Esophagus mucosa (tissue), 1 donor: ENCODE data around the gene CRTC1. TPM values are rescaled to one million over a fixed set of nuclear protein-coding genes. Genes with fewer than 3 reads are reported as not detected.

Experiments used
- ATAC-seq: fragments of 200-7000 bp; cut with Tn5 transposase; one replicate; pipeline ENCODE4 v1.9.1; 2020
- total RNA-seq: library from RNA; stranded (reverse); gene quantifications from one replicate; pipeline ENCODE4 v1.2.4, GENCODE V29; 2023
- donor health status: DM: yes; HTN: yes; CAD: no.

CRTC1 gene
- total RNA-seq, 1 donor from 2014 or later, result 4.0 TPM

DNA sequence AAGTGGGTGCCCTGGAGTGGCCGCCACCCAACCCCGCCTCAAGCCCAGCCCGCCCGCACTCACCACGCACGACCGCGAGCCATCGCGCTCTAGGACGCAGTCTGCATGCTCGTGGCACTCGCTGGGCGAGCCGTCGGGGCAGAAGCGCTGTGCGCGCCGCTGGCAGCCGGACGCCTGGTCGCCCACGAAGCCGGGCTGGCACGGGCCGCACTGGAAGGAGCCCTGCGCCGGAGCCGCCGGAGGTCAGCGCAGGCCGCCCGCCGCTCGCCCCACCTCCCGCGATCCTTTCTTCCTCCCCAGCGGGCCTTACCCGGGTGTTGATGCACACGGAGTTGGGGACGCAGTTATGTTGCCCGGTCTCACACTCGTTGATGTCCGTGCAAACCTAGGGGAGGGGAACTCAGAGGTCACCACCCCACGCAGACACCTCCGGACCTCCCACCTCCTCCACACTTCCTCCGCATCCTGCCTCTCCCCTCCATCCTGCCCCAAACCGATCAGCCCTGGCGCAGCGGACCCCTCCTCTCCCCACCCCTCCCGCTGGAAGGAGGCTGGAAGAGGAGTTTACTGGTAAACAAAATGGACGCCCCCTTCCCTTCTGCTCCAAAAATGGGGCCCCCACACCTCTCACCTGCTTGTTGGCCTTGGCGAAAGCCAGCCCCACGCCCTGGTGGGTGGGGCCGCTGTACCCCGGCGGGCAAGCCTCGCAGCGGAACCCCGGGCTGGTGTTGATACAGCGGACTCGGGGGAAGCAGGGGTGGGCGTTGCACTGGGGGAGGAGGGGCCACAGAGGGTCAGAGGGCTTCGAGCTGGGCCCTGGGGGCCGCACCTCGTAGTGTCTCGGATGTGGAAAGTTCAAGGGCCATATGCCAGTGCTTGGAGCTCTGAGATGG is 105.3 kb downstream of the CRTC1 start:
- ATAC-seq, result no peak

DNA sequence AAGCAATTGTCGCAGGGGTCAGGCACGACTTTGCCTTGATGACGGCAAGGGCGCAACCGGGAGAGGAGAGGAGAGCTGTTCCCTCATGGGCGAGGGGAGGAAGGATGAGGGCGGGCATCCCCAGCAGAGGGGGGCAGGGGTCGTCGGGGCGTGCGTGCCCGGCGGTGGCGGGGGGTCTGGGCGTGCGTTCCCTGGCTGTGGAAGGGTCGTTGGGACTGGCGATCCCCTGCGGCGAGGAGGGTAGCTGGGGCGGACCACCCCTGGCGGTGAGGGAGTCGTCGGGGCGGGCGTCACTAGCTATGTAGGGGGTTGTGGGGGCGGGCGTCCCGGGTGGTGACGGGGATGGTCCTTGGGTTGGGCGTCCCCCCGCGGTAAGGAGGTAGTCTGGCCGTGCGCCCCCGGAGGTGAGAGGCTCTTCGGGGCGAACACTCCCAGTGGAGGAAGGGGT is 106.0 kb downstream of the CRTC1 start:
- ATAC-seq, result no peak

DNA sequence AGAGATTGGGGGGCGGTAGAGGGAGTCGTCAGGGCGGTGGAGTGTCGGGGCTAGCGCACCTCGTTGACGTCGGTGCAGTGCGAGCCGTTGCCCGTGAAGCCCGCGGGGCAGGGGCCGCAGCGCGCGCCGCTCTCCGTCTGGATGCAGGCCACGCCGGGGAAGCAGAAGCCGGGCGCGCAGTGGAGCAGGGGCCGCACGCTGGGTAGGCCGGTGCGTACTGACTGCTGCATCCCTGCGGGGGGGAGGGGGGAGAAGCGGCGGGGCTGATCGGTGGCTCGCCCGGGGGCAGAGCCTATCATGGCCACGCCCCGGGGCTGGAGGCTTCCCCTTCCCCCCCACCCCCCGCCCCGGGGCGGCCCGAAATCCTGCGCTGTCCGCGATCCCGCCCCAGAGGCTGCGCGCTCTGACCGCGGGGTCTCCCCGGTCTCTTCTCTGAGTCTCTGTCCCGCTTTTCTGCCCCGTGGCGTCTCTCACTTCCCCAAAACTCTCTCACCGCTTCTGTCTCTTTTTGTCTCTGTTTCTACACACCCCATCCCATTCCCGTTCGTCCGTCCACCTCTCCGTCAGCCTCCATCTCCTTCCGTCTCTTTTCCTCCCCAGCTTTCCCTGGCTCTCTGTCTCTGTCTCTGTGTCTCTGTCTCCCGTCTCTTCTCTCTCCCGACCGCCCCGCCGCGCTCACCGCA is 106.5 kb downstream of the CRTC1 start:
- no peak for ATAC-seq

- ATAC-seq, result no peak
Observed at GRCh38 chr19:18790566-18791314, 107.3 kb downstream of the CRTC1 start, which contains the start of gene COMP. TSS of gene COMP (minus strand) at chr19:18791305. CDS start at chr19:18791269, 36 bp downstream.

DNA sequence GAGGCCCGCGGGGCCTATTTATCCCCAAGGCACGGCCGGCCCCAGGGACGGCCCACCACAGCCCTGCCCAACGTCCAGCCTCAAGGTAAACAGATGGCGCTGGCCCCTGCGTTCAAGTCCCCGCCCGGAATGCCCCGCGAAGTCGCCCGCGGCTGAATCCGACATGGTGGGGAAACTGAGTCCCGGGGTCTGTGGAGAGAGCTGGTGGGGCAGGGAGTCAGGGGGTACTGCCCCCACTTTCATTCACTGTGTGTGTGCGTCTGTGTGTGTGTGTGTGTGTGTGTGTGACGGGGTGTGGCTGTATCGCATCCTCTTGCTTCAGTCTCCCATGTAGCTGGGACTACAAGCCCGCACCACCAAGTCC is 107.8 kb downstream of the CRTC1 start:
- ATAC-seq, result no peak

DNA sequence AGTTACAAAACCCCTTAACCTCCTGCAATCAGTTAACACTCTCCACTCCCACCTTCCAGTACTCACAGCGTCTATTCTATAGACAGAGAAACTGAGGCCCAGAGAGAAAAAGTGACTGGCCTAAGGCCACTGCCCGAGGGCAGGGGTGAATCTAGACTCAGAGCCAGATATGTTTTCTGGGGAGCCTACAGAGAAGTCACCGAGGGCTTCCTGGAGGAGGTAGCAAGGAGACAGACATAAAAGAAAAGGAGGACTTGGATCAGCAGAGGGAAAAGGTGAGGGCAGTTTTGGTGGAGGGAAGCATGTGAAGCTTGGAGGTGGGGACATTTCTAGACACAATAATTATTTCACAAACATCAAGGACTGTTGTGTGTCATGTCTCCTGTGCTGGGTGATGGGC is 109.2 kb downstream of the CRTC1 start:
- no peak for ATAC-seq

- ATAC-seq, result no peak
Observed at GRCh38 chr19:18793144-18794028, 109.9 kb downstream of the CRTC1 start.

DNA sequence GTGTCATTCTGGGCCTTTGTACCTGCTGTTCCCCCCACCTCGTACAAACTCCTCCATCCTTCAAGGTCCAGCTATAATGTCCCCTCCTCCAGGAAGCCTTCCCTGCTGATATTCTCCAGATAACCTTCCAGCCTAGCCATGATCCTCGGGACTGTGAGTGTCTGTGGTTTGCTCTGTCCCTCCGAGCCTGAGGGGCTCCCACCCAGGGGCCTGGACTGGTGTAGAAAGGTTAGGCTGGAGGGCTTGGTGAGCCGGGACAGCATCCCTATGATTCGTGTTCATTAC is 110.5 kb downstream of the CRTC1 start:
- ATAC-seq, result no peak

DNA sequence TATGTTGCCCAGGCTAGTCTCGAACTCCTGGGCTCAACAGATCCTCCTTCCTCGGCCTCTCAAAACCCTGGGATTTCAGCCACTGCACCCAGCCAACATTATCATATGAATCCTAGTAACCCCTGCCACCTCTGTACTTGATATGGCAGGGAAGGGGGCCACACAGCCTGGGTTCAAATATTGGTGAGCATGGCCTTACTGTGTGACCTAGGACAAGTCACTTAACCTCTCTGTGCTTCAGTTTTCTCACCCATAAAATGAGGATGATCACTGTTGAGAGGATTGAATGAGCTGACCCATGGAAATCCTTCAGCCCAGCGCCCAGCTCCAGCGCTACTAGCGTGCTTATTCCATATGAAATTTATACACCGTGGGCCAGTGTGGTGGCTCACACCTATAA is 111.2 kb downstream of the CRTC1 start:
- ATAC-seq, result no peak

DNA sequence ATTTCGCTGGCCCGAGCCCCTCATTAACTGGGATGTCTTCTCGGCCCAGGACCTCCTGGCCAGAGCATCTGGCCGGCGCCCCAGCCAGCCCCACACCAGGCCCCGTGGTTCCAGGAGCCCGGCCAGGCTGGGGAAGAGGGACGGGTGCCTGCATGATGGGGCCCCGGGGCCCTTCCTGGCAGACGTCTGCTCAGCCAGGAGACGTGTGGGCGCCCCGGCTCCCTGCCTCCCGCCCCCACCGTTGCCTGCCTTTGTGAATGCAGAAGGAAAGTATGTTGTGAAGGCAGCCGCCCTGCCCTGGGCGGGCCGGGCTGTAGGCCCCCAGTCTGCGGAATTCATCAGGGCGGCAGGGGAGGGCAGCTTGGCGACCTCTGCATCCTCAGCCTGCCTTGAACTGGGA is 112.1 kb downstream of the CRTC1 start:
- no peak for ATAC-seq

- no peak for ATAC-seq
Observed at GRCh38 chr19:18796239-18796638, 112.8 kb downstream of the CRTC1 start.

- peak; percentile 64 for ATAC-seq
Observed at GRCh38 chr19:18798384-18799352, 115.2 kb downstream of the CRTC1 start.

DNA sequence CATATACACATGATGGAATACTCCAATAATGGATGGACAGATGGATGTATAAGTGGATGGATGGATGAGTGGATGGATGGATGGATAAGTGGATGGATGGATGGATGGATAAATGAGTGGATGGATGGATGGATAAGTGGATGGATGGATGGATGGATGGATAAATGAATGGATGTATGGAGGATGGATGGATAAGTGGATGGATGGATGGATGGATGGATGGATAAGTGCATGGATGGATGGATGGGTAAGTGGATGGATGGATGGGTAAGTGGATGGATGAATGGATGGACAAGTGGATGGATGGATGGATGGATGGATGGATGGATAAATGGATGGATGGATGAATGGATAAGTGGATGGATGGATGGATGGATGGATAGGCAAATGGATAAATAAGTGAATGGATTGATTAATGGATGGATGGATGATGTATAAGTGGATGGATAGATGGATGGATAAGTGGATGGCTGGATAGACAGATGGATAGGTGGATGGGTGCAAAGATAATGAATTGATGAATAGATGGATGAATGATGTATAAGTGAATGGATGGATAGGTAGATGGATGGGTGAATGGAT is 116.0 kb downstream of the CRTC1 start:
- ATAC-seq, result no peak

- ATAC-seq, result no peak
Observed at GRCh38 chr19:18800079-18800478, 116.6 kb downstream of the CRTC1 start.

GRCh38 chr19:18800636-18801035 is 117.2 kb downstream of the CRTC1 start:
- ATAC-seq, result no peak

DNA sequence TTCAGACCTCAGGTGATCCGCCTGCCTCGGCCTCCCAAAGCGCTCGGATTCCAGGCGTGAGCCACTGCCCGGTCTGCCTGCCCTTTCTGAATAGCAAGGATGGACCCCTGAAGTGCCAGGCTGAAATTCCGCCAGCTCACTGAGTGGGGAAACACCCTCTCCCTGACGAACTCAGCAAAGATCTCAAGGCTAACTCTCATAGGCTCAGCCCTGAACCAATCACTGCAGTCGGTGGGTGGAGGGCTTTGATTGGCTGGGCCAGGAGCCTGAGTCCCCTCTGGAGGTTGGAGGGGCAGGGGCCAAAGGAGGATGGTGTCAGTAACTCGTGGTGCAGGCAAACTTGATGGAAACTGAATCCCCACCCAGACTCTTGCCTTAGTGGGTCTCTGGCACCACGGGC is 118.9 kb downstream of the CRTC1 start:
- ATAC-seq, result no peak

DNA sequence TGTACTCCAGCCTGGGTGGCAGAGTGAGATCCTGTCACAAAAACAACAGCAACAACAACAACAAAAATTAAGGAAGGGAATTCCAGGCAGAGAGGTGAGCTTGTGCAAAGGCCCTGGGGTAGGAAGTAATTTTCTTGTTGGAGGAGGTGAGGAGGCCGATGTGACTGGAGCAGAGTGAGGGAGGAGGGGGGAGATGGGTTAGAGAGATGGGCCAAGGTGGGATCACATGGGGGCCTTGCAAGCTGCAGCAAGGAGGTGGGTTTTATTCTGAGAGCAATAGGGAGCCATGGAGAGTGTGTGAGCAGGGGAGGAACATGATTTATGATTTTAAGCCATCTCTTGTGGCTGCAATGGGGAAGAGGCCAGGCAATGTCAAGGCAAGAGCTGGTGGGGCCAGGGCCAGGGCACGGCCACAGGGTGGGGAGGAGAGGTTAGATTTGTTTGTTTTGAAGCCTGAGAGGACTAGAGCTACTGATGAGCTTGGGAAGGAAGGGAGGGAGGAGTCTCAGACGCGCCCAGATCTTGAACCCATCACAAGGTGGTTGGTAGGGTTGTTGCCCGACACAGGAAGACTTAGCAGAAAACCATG is 120.2 kb downstream of the CRTC1 start:
- ATAC-seq, result no peak

- ATAC-seq, result no peak
Observed at GRCh38 chr19:18804139-18804601, 120.7 kb downstream of the CRTC1 start.

GRCh38 chr19:18804643-18805042 is 121.2 kb downstream of the CRTC1 start:
- no peak for ATAC-seq

GRCh38 chr19:18807861-18808331 is 124.4 kb downstream of the CRTC1 start:
- no peak for ATAC-seq
